B cell (primary cell): ENCODE results near the gene MECR. TPM values are rescaled to one million over a fixed set of nuclear protein-coding genes. Genes with fewer than 3 reads are reported as not detected.

ENCODE experiments used
- ATAC-seq: fragments of 200-7000 bp; cut with Tn5 transposase; one replicate; pipeline ENCODE4 v1.10.0; 2021; ENCODE audit warnings: low read depth, mild to moderate bottlenecking, moderate number of reproducible peaks, moderate library complexity
- CTCF ChIA-PET: fragments of 350-600 bp; sonication (Branson Sonifier 250); formaldehyde crosslinking; loops from one replicate; lab custom pipeline; 2021; ENCODE audit warnings: antibody characterized with exemption, inconsistent platforms; lab: Charles Lee
- POLR2A ChIA-PET: fragments of 350-600 bp; sonication (Branson Sonifier 250); formaldehyde crosslinking; loops from one replicate; lab custom pipeline; 2021; ENCODE audit warnings: antibody characterized with exemption; lab: Charles Lee
- DNase-seq: peaks from one replicate; pipeline ENCODE4 v3.0.0; 2013
- H2AFZ ChIP-seq: 2 replicates; pipeline ENCODE4 v1.6.1; 2012; ENCODE audit warnings: mild to moderate bottlenecking, low read depth, low read length; ENCODE audit not compliant: insufficient read depth, poor library complexity, severe bottlenecking
- H3K27ac ChIP-seq, 2 donors: 1 replicate in 1 of 2; 2 replicates in 1 of 2; pipeline ENCODE4 v1.5.1; 2012 to 2013; ENCODE audit warnings: low read length in 2 of 2, mild to moderate bottlenecking in 2 of 2, moderate library complexity in 1 of 2
- H3K27me3 ChIP-seq, 4 experiments: fragments of 200-600 bp in 1 of 4; sonication (generic) in 1 of 4; replicated peaks in 1 of 4; 1 replicate in 2 of 4; 2 replicates in 2 of 4; pipeline versions ENCODE4 v1.6.1 to v1.7.0; 2013 to 2016; ENCODE audit warnings: low read length in 3 of 4, mild to moderate bottlenecking in 2 of 4, mixed read lengths in 1 of 4, moderate library complexity in 1 of 4; ENCODE audit not compliant: insufficient read depth in 4 of 4, control insufficient read depth in 3 of 4; ENCODE audit errors: control extremely low read depth in 1 of 4
- H3K36me3 ChIP-seq, 2 experiments: replicated peaks in 1 of 2; 1 replicate in 1 of 2; 2 replicates in 1 of 2; pipeline versions ENCODE4 v1.6.1 to v1.7.1; 2013; ENCODE audit warnings: low read length in 1 of 2; ENCODE audit not compliant: insufficient read depth in 2 of 2, control insufficient read depth in 1 of 2; ENCODE audit errors: control extremely low read depth in 1 of 2, extremely low read depth in 1 of 2
- H3K4me1 ChIP-seq, 2 donors: fragments of 200-600 bp in 1 of 2; sonication (generic) in 1 of 2; 1 replicate in 1 of 2; 2 replicates in 1 of 2; pipeline versions ENCODE4 v1.5.1 to v1.6.1; 2013 to 2017; ENCODE audit warnings: low read length in 2 of 2; ENCODE audit not compliant: control insufficient read depth in 2 of 2, insufficient read depth in 2 of 2
- H3K4me2 ChIP-seq: replicated peaks from 2 replicates; pipeline ENCODE3; 2012; ENCODE audit warnings: mild to moderate bottlenecking, low read depth, low read length; ENCODE audit not compliant: poor library complexity, severe bottlenecking
- H3K4me3 ChIP-seq, 5 experiments: fragments of 200-600 bp in 1 of 5; sonication (generic) in 1 of 5; 1 replicate in 3 of 5; 2 replicates in 2 of 5; pipeline versions ENCODE4 v1.5.1 to v1.7.0; 2011 to 2016; ENCODE audit warnings: low read length in 4 of 5, mild to moderate bottlenecking in 4 of 5, low read depth in 2 of 5, control low read depth in 1 of 5, moderate library complexity in 1 of 5; ENCODE audit not compliant: insufficient read depth in 1 of 5; ENCODE audit errors: control extremely low read depth in 1 of 5, extremely low read depth in 1 of 5
- H3K79me2 ChIP-seq: fragments of 200-600 bp; sonication (generic); one replicate; pipeline ENCODE4 v1.6.0; 2016; ENCODE audit warnings: low read length; ENCODE audit not compliant: control insufficient read depth, insufficient read depth
- H3K9ac ChIP-seq: fragments of 200-600 bp; sonication (generic); 2 replicates; pipeline ENCODE4 v1.6.1; 2017; ENCODE audit warnings: mild to moderate bottlenecking, low read length, moderate library complexity
- H3K9me3 ChIP-seq, 3 donors: one replicate each; pipeline versions ENCODE4 v1.6.1 to v1.7.1; 2013; ENCODE audit warnings: low read length in 2 of 3; ENCODE audit not compliant: control insufficient read depth in 2 of 3, insufficient read depth in 1 of 3; ENCODE audit errors: control extremely low read depth in 1 of 3
- H4K20me1 ChIP-seq: 2 replicates; pipeline ENCODE4 v1.6.0; 2012; ENCODE audit warnings: mild to moderate bottlenecking, low read length; ENCODE audit not compliant: insufficient read depth, control insufficient read depth, poor library complexity, severe bottlenecking
- H3K27ac Mint-ChIP-seq: one replicate; pipeline ENCODE4 v1.8.0; 2021; ENCODE audit warnings: mixed read lengths
- H3K27me3 Mint-ChIP-seq: one replicate; pipeline ENCODE4 v1.8.0; 2021; ENCODE audit warnings: mixed read lengths
- H3K4me1 Mint-ChIP-seq: one replicate; pipeline ENCODE4 v1.8.0; 2021; ENCODE audit warnings: mixed read lengths
- H3K4me3 Mint-ChIP-seq: one replicate; pipeline ENCODE4 v1.8.0; 2021; ENCODE audit warnings: mixed read lengths
- H3K9me3 Mint-ChIP-seq: one replicate; pipeline ENCODE4 v1.8.0; 2022; ENCODE audit warnings: mixed read lengths; ENCODE audit not compliant: insufficient read depth
- CTCF ChIP-seq: fragments of 200-600 bp; IDR thresholded peaks from one replicate; pipeline ENCODE4 v1.8.0; 2022; ENCODE audit warnings: antibody characterized with exemption, mild to moderate bottlenecking
- EZH2 ChIP-seq: IDR thresholded peaks from 2 replicates; pipeline ENCODE4 v1.6.1; 2012; ENCODE audit warnings: borderline replicate concordance, low read depth, mild to moderate bottlenecking, moderate library complexity, low read length; ENCODE audit not compliant: insufficient read depth, poor library complexity, severe bottlenecking
- WGBS: methylation state at CpG from one replicate; pipeline ENCODE4 v1.1.5; 2013; ENCODE audit warnings: missing lambda C conversion rate; ENCODE audit not compliant: insufficient coverage; 5-methylcytosine and 5-hydroxymethylcytosine counted together
- intact Hi-C: fragments of 100-400 bp; cut with micrococcal nuclease; formaldehyde crosslinking; loops from one replicate; pipeline ENCODE4 v1.10.0; 2022
- polyA plus RNA-seq: library from polyadenylated mRNA; depleted of rRNA; stranded (reverse); fragments of >200 nt; gene quantifications from 2 replicates; pipeline ENCODE4 v1.2.3, GENCODE V29; 2012
- total RNA-seq, 2 donors: library from RNA; stranded (reverse); fragments of 120-200 nt in 1 of 2; gene quantifications; 1 replicate in 1 of 2; 2 replicates in 1 of 2; pipeline versions ENCODE4 v1.2.3 to v1.2.4, GENCODE V29; 2013 to 2022

Gene MECR
- total and polyA plus RNA-seq, 2 donors (not counting 1 experiment from before 2014, with no cell fraction given), result 15.9 to 16.2 TPM

- Histone ChIP-seq H3K4me2 (no peak overlapping the region), H3K4me3 (no peak overlapping the region), H3K9ac (no peak overlapping the region), H2AFZ (no peak overlapping the region), H3K4me1 (no peaks in the 10 kb centered on the region), H3K36me3 (peaks cover 28 to 61% of the 10 kb centered on the region in 2 experiments), H3K9me3 (no peaks in the 10 kb centered on the region), H3K27ac (no peak overlapping the region), H3K79me2 (peaks cover 77% of the 10 kb centered on the region), H3K27me3 (no peaks in the 10 kb centered on the region), H4K20me1 (peaks cover 88% of the 10 kb centered on the region)
- TF ChIP-seq EZH2, result no peak
- no peak for TF ChIP-seq CTCF
- intact Hi-C loops, result no loop called here
- ATAC-seq, result no peak
- Mint-ChIP-seq H3K4me1 (peaks cover 9% of the 10 kb centered on the region), H3K9me3 (no peaks in the 10 kb centered on the region), H3K4me3 (no peak overlapping the region), H3K27me3 (no peaks in the 10 kb centered on the region), H3K27ac (no peak overlapping the region)
- WGBS, result 100% methylated on average over 2 of the region's 9 CpGs
- DNase-seq, result no peak
- ChIA-PET CTCF (no interaction called here), POLR2A (no interaction called here)
Observed at GRCh38 chr1:29162476-29163138, 68.1 kb downstream of the MECR start.

- ChIA-PET CTCF (interaction anchor here (1.6 kb wide), 1 partner anchor 40 kb away, joined by 6 read pairs; no protein-coding TSS in a partner anchor), POLR2A (no interaction called here)
- H3K79me2 ChIP-seq, result peaks cover 72% of the 10 kb centered on the region
- H4K20me1 ChIP-seq, result peaks cover 82% of the 10 kb centered on the region
- Mint-ChIP-seq H3K4me3 (no peak overlapping the region), H3K4me1 (peaks cover 9% of the 10 kb centered on the region), H3K9me3 (no peaks in the 10 kb centered on the region), H3K27me3 (no peaks in the 10 kb centered on the region), H3K27ac (no peak overlapping the region)
- H3K4me3 ChIP-seq, result no peak overlapping the region
- no peak overlapping the region for H3K27ac ChIP-seq
- H3K9ac ChIP-seq, result no peak overlapping the region
- H3K36me3 ChIP-seq, result peaks cover 29 to 65% of the 10 kb centered on the region in 2 experiments
- no peaks in the 10 kb centered on the region for H3K9me3 ChIP-seq
- TF ChIP-seq CTCF (no peak), EZH2 (no peak)
- no peaks in the 10 kb centered on the region for H3K4me1 ChIP-seq
- ATAC-seq, result no peak
- no peaks in the 10 kb centered on the region for H3K27me3 ChIP-seq
- WGBS, result 80% methylated on average over 1 of the region's 4 CpGs
- no peak overlapping the region for H3K4me2 ChIP-seq
- DNase-seq, result no peak
- no peak overlapping the region for H2AFZ ChIP-seq
- intact Hi-C loops, result no loop called here
Observed at GRCh38 chr1:29162025-29162424, 68.7 kb downstream of the MECR start.
